Right lobe of liver (tissue), 6 donors: ENCODE data around the gene SPG11. TPM values are rescaled to one million over a fixed set of nuclear protein-coding genes. Genes with fewer than 3 reads are reported as not detected.

Source experiments
- ATAC-seq, 4 donors: fragments of 200-7000 bp; cut with Tn5 transposase; one replicate each; pipeline ENCODE4 v1.9.1; 2020; ENCODE audit warnings: mild to moderate bottlenecking in 4 of 4, moderate library complexity in 4 of 4
- DNase-seq, 3 donors: peaks; one replicate each; pipeline ENCODE4 v3.0.0-alpha.2; 2020
- H3K27ac ChIP-seq, 3 donors: fragments of 200-600 bp; one replicate each; pipeline ENCODE4 v1.8.0; 2022
- H3K27me3 ChIP-seq, 2 donors: fragments of 200-600 bp; one replicate each; pipeline ENCODE4 v1.8.0; 2022
- H3K36me3 ChIP-seq, 4 donors: fragments of 200-600 bp; sonication (generic) in 1 of 4; one replicate each; pipeline versions ENCODE4 v1.5.1 to v1.8.0; 2017 to 2022; ENCODE audit warnings: control low read depth in 1 of 4
- H3K4me1 ChIP-seq, 4 donors: fragments of 200-600 bp; sonication (generic) in 1 of 4; one replicate each; pipeline versions ENCODE4 v1.5.1 to v1.8.0; 2017 to 2022; ENCODE audit warnings: control low read depth in 1 of 4
- H3K4me3 ChIP-seq, 3 donors: fragments of 200-600 bp; one replicate each; pipeline ENCODE4 v1.8.0; 2022
- H3K9me3 ChIP-seq, 4 donors: fragments of 200-600 bp; sonication (generic) in 1 of 4; one replicate each; pipeline versions ENCODE4 v1.5.1 to v1.8.0; 2017 to 2022; ENCODE audit warnings: control low read depth in 1 of 4
- POLR2A ChIP-seq: fragments of 450-650 bp; IDR thresholded peaks from one replicate; pipeline ENCODE4 v1.6.1; 2017; ENCODE audit warnings: antibody characterized with exemption, mild to moderate bottlenecking
- WGBS: methylation state at CpG from one replicate; pipeline ENCODE4 v1.1.6; 2018; ENCODE audit warnings: low coverage, low lambda C conversion rate; ENCODE audit not compliant: insufficient coverage; ENCODE audit errors: missing lambda C conversion rate; 5-methylcytosine and 5-hydroxymethylcytosine counted together
- intact Hi-C, 2 donors: fragments of 100-400 bp; cut with DNase I; formaldehyde crosslinking; loops; one replicate each; pipeline versions ENCODE4 v1.11.2 to v1.14.1; 2022
- total RNA-seq, 6 experiments: library from RNA; depleted of rRNA in 2 of 6; stranded (reverse); fragments of >200 nt in 2 of 6; fragmentation: NEBNext Ultra II Directional in 3 of 6; extraction: Animal tissue kit (Norgen Biotek cat#: 25700) in 3 of 6; gene quantifications; one replicate each; pipeline versions ENCODE4 v1.1.0 to v1.2.4, GENCODE V29; 2016 to 2023
- TF ChIP-seq, protein P1 (sequence below), 4 donors: fragments of 200-600 bp in 3 of 4; fragments of 450-650 bp in 1 of 4; IDR thresholded peaks; one replicate each; pipeline versions ENCODE4 v1.5.1 to v1.8.0; 2016 to 2022; ENCODE audit warnings: antibody characterized with exemption in 4 of 4, mild to moderate bottlenecking in 2 of 4
- donor health status: DM: no; HTN: yes; CAD: no.
- donor health status: DM: no; HTN: no; CAD: no.
- donor health status: DM: no; HTN: no; CAD: no.
- donor health status: DM: no; HTN: yes; CAD: no.
- donor health status: DM: no; HTN: yes; CAD: no.

Gene SPG11
- total RNA-seq, 6 experiments from 2014 or later, result 35.4 to 55.6 (median 40.8) TPM

DNA sequence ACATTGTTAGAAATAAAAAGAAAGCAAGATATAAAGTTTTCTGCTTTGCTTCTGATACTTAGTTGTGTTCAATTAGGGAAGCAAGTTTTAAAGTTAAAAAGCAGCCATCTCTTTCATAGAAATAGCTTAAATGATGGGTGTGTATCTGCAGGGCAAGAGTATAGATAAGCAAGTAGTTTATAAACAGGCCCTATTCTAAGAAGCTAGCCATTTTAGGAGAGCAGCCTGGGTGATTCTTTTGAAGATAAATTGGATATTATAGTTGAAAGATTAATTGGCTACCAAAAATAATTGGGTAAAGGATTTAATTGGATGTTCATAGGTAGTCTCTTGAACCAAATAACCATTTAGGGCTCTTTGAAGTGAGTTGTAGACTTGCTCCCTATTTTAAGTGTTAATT lies 120.9 kb downstream of the SPG11 start:
- H3K4me3 ChIP-seq, result no peak overlapping the region
- no peak overlapping the region for H3K27ac ChIP-seq
- peaks cover 0 to 3% (median 0%) of the 10 kb centered on the region in 4 donors for H3K36me3 ChIP-seq
- ATAC-seq (no peak), DNase-seq (no peak)
- H3K9me3 ChIP-seq, result no peaks in the 10 kb centered on the region
- H3K27me3 ChIP-seq, result no peaks in the 10 kb centered on the region
- peaks cover 0 to 32% (median 6%) of the 10 kb centered on the region in 4 donors for H3K4me1 ChIP-seq
- no peak for TF ChIP-seq POLR2A
- TF ChIP-seq, protein P1, sequence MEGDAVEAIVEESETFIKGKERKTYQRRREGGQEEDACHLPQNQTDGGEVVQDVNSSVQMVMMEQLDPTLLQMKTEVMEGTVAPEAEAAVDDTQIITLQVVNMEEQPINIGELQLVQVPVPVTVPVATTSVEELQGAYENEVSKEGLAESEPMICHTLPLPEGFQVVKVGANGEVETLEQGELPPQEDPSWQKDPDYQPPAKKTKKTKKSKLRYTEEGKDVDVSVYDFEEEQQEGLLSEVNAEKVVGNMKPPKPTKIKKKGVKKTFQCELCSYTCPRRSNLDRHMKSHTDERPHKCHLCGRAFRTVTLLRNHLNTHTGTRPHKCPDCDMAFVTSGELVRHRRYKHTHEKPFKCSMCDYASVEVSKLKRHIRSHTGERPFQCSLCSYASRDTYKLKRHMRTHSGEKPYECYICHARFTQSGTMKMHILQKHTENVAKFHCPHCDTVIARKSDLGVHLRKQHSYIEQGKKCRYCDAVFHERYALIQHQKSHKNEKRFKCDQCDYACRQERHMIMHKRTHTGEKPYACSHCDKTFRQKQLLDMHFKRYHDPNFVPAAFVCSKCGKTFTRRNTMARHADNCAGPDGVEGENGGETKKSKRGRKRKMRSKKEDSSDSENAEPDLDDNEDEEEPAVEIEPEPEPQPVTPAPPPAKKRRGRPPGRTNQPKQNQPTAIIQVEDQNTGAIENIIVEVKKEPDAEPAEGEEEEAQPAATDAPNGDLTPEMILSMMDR (IDR thresholded peaks at IDR 0.05), result no peak
- intact Hi-C loops, result no loop called here

DNA sequence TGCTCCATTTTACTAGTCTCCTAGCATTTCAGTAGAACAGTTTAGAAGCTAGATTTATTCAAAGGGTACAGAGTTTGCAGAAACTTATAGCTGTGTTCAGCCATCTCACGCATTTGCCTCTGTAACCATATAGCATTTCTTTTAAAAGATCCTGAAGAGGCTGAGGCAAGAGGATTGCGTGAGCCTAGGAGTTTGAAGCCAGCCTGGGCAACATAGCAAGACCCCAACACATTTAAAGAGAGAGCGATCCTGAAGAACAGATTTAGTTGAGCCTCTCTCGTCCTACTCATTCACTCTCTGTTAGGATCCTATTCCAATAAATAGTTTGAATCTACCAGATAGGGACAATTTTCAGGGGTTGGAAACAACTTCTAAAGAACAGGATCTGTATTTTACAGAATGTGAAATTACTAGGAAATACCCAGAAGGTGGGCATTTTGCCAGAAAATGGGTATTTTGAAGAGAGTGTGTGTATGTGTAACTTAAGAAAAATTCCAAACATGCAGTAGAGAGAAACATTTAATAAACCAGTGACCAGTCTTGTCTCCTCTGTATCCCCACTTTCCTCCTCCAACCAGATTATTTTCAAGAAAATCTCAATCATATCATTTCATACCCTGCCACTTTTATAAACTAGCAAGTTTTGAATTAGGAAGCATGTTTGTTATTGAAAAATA lies 122.0 kb downstream of the SPG11 start:
- intact Hi-C loops, result no loop called here
- DNase-seq, result no peak
- H3K9me3 ChIP-seq, result no peaks in the 10 kb centered on the region
- no peak for ATAC-seq
- H3K4me1 ChIP-seq, result peaks cover 0 to 32% (median 6%) of the 10 kb centered on the region in 4 donors
- no peaks in the 10 kb centered on the region for H3K27me3 ChIP-seq
- WGBS, result 95% methylated on average over 4 of the region's 4 CpGs
- peaks cover 0 to 3% (median 0%) of the 10 kb centered on the region in 4 donors for H3K36me3 ChIP-seq
- no peak overlapping the region for H3K4me3 ChIP-seq
- no peak overlapping the region for H3K27ac ChIP-seq
- TF ChIP-seq, protein P1 (IDR thresholded peaks at IDR 0.05), result no peak
- no peak for TF ChIP-seq POLR2A

DNA sequence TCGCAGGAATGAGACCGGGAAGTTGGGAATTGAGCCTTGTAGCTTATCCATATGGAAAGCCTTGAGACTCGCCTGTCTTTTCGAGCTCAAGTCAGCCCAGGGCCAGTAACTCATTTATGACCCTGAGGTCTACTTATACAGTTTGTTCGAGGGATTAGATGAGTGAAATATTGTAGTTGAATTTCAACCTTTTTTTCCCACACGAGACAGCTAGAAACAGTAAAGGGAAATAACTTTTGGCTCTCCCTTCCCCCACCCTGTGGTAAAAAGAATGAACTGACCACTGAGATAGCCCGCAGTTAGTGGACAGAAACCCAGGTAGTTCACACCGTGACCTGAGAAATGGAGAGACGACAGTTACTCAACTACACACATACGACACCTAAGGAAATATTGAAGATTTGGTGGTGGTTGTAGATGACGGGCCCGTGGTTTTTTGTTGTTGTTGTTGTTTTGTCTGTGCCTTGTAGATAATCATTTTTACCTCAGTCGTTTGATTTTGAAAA lies 125.7 kb downstream of the SPG11 start:
- intact Hi-C loops, result no loop called here
- 3% methylated on average over 13 of the region's 13 CpGs for WGBS
- Histone ChIP-seq H3K4me3 (peak overlapping the region; percentile 69 to 97 (median 92)), H3K4me1 (peaks cover 0 to 31% (median 6%) of the 10 kb centered on the region in 4 donors), H3K9me3 (no peaks in the 10 kb centered on the region), H3K27me3 (no peaks in the 10 kb centered on the region), H3K36me3 (peaks cover 0 to 3% (median 0%) of the 10 kb centered on the region in 4 donors), H3K27ac (peak overlapping the region; percentile 81 to 98 (median 93))
- TF ChIP-seq, protein P1 (IDR thresholded peaks at IDR 0.05), result peak in 1 of 4 donors; percentile 6
- no peak for TF ChIP-seq POLR2A
- ATAC-seq (peak in 1 of 4 donors; percentile 1), DNase-seq (no peak)

DNA sequence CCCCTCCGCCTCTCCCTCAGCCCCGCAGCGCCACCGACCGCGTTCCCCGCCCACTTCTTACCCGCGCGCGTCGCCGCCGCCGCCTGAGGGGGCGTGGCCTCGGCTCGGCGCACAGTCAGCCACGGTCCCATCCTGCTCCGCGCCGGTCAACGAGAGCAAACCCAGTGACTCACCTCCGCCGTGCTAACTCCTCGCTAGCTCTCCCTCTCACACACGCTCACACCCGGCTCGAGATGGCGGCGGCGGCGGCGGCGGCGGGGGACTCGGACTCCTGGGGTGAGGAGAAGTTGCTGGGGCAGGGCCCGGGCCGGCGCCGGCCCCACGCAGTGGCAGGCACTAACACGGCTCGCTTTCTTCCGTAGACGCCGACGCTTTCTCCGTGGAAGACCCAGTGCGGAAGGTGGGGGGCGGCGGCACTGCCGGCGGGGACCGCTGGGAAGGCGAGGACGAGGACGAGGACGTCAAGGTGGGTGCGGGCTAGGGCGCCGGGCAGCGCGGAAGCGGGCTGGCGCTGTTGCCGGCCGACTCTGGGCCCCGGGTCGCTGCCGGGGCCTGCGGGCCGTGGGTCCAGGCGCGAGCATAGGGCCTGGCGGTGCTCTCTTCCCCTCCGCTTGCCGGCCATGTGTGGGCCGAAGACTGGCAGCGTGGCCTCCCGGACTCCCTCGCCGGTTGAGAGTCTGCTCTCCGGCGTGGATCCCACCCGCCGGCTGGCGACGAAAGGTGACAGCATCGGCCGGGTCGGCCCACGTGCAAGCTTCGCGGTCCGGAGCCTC lies 126.3 kb downstream of the SPG11 start, which contains the start of gene EIF3J:
Gene EIF3J (plus strand): TSS at position 186 of the 773 bp plus-strand sequence. CDS start 48 bp downstream, at position 234.
- TF ChIP-seq, protein P1 (IDR thresholded peaks at IDR 0.05), result no peak
- peak; percentile 83 for TF ChIP-seq POLR2A

More for the DNA sequence above, 126.3 kb downstream of the SPG11 start, which contains the start of gene EIF3J:
- Histone ChIP-seq H3K4me3 (peak within 1 kb of the TSS; percentile 69 to 97 (median 92)), H3K9me3 (no peaks in the 10 kb centered on the region), H3K27me3 (no peaks in the 10 kb centered on the region), H3K36me3 (peaks cover 0 to 3% (median 0%) of the 10 kb centered on the region in 4 donors), H3K4me1 (peaks cover 0 to 25% (median 6%) of the 10 kb centered on the region in 4 donors), H3K27ac (peak within 1 kb of the TSS; percentile 90 to 98 (median 93))
- 0% methylated on average over 13 of the region's 97 CpGs for WGBS
- intact Hi-C loops, result no loop called here
- peak; percentile 96 for DNase-seq
- ATAC-seq, result peak; percentile 84 to 95 (median 90)
